GM19324 (cell line): Measurements from ENCODE around the gene PCOLCE2.

ENCODE experiments used
- ATAC-seq: cut with Tn5 transposase; IDR thresholded peaks from one replicate; pipeline ENCODE4 v1.9.1; 2021; ENCODE audit warnings: mild to moderate bottlenecking, moderate library complexity; ENCODE audit not compliant: unreplicated experiment, low FRiP score

Gene PCOLCE2

DNA sequence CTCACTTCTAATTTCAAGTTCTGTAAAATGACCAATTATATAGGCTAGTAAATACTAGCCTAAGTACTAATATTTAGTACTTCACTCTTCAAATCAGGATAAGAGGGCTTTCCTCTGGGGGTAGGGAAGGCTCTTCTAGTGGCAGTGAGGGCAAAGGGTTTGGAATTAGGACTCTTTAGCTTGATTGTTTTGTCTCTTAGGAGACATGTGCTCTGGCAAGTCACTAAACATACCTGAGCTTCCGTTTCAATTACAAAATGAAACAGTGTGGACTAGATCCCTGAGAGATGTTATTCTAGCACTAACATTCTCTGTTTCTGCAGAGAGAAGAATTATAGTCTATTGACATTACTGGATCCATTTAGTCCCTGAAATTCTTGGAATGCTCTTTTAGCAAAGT lies 71.5 kb downstream of the PCOLCE2 start:
- ATAC-seq, result no peak

DNA sequence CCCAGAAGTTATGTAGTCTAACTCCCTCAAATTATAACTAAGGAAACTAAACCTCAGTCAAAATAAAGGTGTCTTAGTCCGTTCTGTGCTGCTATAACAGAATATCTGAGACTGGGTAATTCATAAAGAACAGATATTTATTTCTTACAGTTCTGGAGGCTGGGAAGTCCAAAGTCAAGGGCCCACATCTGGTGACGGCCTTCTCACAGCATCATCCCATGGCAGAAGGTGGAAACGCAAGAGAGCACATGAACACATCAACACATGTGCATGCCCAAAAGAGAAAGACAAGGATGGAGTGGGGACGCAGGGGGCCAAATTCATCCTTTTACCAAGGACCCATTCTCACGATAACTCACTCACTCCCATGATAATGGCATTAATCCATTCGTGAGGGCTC lies 73.1 kb downstream of the PCOLCE2 start:
- ATAC-seq, result no peak

DNA sequence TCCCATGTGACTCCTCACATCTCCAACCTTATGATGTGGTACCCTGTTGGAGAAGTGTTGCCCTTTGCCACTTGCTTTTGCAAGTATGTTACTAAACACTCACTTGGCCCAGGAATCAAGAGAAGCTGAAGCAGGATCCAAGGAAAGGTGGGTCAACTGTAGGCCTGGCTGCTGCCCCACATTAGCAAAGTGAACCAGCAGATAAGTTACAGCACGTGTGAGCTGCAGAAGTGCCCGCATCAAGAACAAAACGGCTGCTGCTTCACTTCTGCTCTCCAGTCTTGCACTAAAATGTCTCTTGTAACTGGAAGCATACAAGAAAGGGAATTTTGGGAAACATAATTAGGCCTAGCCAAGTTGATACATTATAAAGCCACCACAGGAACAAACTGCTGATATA lies 79.6 kb downstream of the PCOLCE2 start:
- ATAC-seq, result no peak

DNA sequence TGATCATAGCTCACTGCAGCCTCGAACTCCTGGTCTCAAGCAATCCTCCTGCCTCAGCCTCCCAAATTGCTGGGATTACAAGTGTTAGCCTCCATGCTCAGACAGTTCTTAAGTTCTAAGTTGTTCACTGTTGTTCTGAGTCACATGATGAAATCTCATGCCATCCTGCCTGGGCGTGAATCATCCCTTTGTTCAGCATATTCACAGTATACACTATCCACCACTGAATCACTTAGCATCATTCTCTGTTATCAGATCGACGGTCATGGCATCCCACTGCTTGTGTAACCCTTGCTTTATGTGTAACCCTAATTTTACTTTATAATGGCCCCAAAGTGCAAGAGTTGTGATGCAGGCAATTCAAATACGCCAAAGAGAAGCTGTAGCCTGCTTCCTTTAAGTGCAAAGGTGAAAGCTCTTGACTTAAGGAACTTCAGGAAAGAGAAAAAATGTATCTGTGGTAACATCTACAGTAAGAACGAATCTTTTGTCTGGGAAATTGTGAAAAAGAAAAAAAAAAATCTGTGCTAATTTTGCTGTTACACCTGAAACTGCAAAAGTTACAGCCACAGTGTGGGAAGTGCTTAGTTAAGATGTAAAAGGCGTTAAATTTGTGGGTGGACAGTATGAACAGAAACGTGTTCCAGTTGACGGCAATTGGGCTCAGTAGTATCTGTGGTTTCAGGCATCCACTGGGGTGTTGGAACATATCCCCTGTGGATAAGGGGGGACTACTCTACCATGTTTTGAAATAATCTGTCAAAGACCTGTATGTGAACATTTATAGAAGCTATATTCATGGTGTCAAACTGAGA lies 80.6 kb downstream of the PCOLCE2 start:
- no peak for ATAC-seq

DNA sequence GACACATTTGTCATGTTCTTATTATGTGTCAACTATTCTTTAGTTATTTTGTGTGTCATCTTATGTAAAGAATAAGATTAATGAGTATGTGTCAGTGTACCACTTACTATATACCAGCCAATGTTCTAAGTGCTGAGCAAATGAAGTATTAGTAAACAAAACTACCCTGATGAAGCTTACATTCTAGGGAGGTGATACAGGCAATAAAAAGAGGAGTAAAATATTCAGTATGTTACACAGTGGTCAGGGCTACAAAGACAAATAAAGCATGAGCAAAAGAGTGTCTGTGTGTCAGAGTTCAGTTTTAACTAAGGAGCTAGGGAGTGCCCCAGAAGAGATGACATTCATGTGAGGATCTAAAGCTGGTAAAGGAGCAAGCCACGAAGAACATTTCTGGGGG lies 86.0 kb downstream of the PCOLCE2 start:
- no peak for ATAC-seq

DNA sequence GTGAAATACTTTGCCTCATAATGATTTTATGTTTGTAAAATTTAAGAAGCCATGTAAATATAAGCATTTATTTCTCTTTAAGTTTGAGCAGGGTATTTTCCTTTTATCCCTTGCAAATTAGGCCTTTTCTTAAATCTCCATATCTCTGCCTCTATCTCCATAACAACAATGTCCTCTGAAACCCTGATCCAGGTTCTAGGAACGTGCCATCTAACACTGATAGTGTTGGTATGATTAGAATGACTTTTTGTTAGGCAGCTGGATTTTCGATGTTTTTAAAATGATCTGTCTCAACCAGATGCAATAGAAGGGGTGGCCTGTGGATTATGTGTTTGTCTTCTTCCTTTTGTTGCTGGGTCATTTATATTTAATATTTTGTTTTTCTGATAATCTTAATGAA lies 87.1 kb downstream of the PCOLCE2 start:
- ATAC-seq, result no peak

DNA sequence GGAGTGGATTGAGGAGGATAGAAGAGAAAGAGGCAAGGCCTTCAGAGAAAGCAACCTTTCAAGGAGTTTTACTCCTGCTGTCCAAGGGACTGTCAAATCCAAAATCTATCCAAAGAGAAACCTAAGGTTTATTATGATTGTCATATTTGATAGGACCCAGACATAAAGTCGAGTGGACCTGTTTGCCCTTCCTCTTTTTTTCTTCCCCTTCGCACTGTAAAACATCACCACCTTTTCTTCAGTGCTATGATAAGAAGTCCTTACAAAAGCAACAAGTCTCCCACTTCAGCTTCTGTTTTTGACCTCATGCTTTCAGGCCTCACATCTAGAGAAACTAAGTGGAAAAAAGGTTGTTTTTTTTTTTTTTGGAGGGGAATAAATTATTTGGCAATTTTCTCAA lies 92.1 kb downstream of the PCOLCE2 start:
- ATAC-seq, result no peak

DNA sequence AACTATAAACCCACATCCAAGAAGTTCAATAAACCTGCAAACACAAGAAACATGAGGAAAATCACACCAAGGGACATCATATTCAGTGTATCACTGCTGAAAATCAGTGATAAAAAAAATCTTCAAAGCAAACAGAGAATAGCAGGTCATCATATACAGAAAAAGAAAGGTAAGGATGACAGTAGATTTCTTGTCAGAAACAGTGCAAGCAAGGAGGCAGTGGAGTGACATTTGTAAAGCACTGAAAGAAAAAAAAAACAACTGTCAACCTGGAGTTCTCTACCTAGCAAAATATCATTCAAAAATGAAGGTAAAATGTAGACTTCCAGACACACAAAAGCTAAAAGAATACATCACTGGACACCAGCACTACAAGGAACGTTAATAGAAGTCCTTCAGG lies 93.6 kb downstream of the PCOLCE2 start:
- ATAC-seq, result no peak

DNA sequence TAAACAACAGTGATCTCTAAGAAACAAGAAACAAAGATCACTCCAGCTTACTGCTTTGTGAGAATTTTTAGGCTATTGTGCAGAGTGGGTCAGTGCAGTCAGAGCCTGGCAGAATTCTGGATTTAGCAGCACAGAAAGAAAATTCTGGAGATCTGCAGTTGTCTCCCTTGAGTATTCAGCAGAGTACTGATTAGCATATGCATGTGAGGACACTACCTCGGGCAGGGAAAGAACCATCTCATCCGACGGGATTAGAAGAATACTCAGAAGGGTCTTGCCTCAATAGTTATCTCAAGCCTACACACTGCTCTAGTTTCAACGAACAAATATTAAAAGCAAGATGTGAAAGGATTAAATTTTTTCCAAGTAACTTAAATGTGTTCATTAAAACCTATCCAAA lies 94.4 kb downstream of the PCOLCE2 start:
- ATAC-seq, result no peak

DNA sequence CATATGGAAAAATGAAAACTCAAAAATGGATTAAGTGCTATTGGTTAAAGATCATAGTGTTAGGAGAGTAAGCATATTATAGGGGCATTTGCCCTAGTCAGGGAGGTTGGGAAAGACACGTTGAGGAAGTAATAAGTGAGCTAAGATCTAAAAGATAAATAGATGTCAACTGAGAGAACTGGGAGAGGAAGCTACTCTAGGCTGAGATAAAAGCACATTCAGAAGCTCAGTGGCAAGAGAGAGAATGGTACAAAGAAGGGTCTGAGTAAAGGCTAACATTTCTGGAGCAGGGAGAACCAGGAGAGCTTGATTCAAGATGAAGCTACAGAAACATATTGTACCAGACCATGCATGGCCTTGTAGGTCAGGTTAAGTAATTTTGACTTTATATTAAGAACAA lies 101.2 kb downstream of the PCOLCE2 start:
- ATAC-seq, result no peak

DNA sequence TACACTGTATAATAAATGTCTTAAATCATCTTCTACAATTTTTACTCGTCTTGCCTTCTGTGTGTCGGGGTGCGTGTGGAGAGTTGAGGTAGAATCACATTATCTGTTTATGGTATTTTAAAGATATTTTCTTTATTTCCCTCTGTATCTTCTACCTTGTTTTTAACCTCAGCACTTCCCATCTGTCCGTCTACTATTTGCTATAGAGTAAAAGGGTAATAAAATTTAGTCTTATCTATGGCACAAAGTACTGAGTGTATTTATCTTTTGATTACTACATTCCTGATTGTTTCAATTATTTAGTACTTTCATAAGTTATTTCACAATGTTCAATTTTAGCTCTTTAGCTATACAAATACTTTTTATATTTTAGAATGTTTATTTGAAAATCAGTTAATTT lies 102.9 kb downstream of the PCOLCE2 start:
- ATAC-seq, result no peak

DNA sequence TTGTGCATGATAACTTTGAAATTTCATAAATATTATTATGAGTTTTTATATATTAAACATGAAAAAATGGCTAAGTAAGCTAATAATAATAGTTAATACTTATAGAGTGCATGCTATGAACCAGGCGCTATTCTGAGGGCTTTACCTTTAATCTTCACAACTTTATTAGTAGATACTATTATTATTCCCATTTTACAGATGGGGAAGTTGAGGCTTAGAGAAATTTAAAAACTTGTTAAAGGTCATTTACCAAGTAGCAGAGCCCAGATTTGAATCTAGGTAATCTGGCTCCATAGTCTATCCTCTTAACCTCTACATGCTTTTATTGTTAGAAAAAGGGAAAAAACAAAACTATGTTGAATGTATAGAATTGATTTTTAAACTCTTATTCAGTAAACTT lies 104.7 kb downstream of the PCOLCE2 start:
- no peak for ATAC-seq

DNA sequence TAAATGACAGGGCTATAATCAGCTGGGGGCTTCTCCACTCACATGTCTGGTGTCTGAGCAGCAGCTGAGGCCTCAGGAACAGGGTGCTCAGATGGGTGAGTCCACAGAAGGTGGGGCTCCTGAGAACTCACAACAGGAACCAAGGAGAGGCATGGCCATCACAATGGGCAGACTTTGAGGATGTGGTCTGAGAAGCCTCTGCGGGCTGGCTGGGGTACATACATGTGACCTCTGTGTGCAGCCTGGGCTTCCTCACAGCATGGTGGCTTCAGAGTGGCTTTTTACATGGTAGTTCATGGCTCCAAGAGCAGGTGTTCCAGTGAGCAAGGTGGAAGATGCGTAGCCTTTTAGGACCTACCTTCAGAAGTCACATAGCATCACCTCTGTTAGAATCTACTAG lies 106.3 kb downstream of the PCOLCE2 start:
- no peak for ATAC-seq

DNA sequence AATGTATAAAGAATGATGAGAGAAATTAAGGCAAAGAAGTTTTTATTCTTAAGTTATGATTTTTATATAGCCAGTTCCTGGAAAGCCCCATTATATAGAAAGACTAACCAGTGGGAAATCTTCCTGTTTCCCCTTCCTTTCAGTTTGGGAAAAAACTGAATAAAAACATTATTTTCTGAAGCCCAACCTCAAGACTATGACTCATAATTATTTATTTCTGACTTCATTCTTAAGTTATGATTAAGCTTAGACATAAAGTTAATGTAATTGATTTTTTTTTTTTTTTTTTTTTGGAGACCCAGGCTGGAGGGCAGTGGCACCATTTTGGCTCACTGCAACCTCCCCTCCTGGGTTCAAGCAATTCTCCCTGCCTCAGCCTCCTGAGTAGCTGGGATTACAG lies 109.3 kb downstream of the PCOLCE2 start:
- ATAC-seq, result no peak

DNA sequence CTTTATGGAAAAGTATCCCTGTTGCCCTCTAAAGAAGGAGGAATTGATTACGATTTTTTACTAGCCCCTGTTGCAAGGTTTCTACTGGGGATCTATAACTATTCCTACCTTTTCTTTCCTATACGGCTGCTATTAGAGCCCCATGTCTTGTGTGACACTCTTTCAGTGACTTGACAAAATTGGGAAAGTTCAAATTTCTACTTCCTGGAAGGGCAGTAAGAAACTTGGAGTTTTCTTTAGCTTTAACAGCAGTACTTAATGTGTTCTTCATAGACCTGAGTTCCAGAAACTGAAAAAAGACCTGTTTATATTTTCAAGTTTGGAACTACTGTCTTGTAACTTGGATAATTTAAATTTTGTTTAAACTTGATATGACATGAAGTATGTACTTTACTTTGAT lies 110.3 kb downstream of the PCOLCE2 start:
- no peak for ATAC-seq

DNA sequence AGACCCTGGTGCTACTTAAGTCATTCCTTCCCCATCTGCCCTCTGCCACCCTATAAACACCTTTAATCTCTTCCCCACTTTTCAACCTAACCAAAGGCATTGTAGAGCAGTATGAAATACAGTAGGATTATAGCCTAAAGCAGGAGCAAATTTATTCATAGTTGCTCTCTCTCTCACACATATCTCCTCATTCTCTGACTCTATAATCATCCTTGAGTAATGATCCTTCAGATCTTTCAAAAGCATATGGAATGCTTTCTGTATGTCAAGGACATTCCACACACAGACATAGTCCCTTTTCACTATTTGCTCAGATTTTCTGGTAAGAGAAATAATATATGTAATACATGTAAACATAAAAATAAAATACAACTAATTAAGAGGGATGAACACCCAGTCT lies 111.0 kb downstream of the PCOLCE2 start:
- ATAC-seq, result no peak

DNA sequence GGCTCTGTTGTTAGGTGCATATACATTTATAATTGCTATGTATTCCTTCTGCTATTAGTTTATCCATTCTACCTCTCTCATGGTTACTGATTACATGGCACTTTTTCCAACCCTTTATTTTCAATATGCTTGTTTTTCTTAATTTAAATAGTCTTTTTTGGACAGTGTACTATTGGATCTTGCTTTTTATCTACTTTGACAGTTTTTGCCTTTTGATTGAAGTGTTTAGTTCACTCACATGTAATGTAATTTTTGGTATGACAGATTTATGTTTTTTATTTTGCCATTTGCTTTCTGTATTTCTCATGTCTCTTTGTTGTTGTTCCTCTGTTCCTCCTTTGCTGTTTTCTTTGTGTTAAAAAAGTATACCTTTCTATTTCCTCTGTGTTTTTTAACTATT lies 120.5 kb downstream of the PCOLCE2 start:
- no peak for ATAC-seq
